ENCODE data around the gene INPP5A.
A peak's percentile ranks its signal among the peaks of the same experiment; 100 is the strongest.

INPP5A gene

GRCh38 chr10:132614431-132615340 lies 77.1 kb downstream of the INPP5A start:
- no peak for DNase-seq (ENCODE audit: low spot score)

- DNase-seq (ENCODE audit: low spot score) = no peak
Observed at GRCh38 chr10:132615341-132616169, 78.0 kb downstream of the INPP5A start.

- DNase-seq (ENCODE audit: low spot score) = no peak
Observed at GRCh38 chr10:132616170-132616995, 78.8 kb downstream of the INPP5A start.

- no peak for DNase-seq (ENCODE audit: low spot score)
Observed at GRCh38 chr10:132616996-132617736, 79.6 kb downstream of the INPP5A start.

GRCh38 chr10:132617737-132618052 lies 80.1 kb downstream of the INPP5A start:
- no peak for DNase-seq (ENCODE audit: low spot score)

- DNase-seq (ENCODE audit: low spot score) = no peak
Observed at GRCh38 chr10:132618158-132618919, 80.8 kb downstream of the INPP5A start.

GRCh38 chr10:132619927-132620326 lies 82.3 kb downstream of the INPP5A start:
- no peak for DNase-seq (ENCODE audit: low spot score)

- DNase-seq (ENCODE audit: low spot score) = no peak
Observed at GRCh38 chr10:132624061-132624846, 86.7 kb downstream of the INPP5A start.

- no peak for DNase-seq (ENCODE audit: low spot score)
Observed at GRCh38 chr10:132624847-132625471, 87.4 kb downstream of the INPP5A start.

GRCh38 chr10:132626019-132626760 lies 88.6 kb downstream of the INPP5A start:
- DNase-seq (ENCODE audit: low spot score) = no peak

- DNase-seq (ENCODE audit: low spot score) = peak; percentile 50
Observed at GRCh38 chr10:132626761-132627665, 89.4 kb downstream of the INPP5A start.

- DNase-seq (ENCODE audit: low spot score) = peak; percentile 45
Observed at GRCh38 chr10:132627666-132628531, 90.3 kb downstream of the INPP5A start.

GRCh38 chr10:132628966-132629900 lies 91.6 kb downstream of the INPP5A start:
- DNase-seq (ENCODE audit: low spot score) = no peak

- no peak for DNase-seq (ENCODE audit: low spot score)
Observed at GRCh38 chr10:132630156-132630555, 92.6 kb downstream of the INPP5A start.

GRCh38 chr10:132630666-132631337 lies 93.2 kb downstream of the INPP5A start:
- DNase-seq (ENCODE audit: low spot score) = no peak

Measured in pons (tissue), 1 donor.